ENCODE data around the gene NTM. TPM values are rescaled to one million over a fixed set of nuclear protein-coding genes. Genes with fewer than 3 reads are reported as not detected.

Gene NTM
- total and polyA plus RNA-seq, 2 experiments from 2014 or later: 2.2 to 4.9 TPM

DNA sequence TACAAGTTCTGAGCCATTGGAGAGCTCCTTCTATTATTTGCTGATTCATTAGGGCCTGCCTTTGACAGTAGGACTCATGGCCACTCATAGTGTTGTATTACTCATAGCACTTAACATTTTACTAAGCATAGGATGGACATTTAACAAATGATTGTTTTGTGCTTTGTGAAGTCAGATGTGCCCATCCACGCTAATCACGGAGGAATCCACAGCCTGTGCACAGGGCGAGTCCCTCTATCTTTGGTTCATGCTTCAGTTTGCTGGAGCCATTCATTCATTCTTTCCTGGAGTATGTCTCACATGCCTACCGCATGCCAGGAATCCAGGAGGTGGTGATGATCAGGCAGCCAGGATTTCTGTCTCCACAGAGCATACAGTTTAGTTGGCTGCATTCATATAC, 254.1 kb downstream of the NTM start:
- Histone ChIP-seq H3K27ac (no peak overlapping the region), H3K36me3 (replicated peaks; ENCODE audit: insufficient read depth, low read depth) (no peaks in the 10 kb centered on the region), H3K9me3 (ENCODE audit: low read depth) (no peaks in the 10 kb centered on the region), H2AFZ (no peak overlapping the region), H4K20me1 (ENCODE audit: insufficient read depth, poor library complexity, severe bottlenecking) (no peaks in the 10 kb centered on the region), H3K79me2 (no peaks in the 10 kb centered on the region), H3K4me3 (no peak overlapping the region), H3K4me1 (ENCODE audit: insufficient read depth) (no peaks in the 10 kb centered on the region), H3K9me2 (replicated peaks; ENCODE audit: insufficient read depth) (no peaks in the 10 kb centered on the region), H3K27me3 (no peaks in the 10 kb centered on the region), H3K4me2 (no peak overlapping the region)
- no peak for DNase-seq (ENCODE audit: low spot score)
- TF ChIP-seq EZH2phosphoT487 (IDR thresholded peaks at IDR 0.05; ENCODE audit: low read depth, severe bottlenecking, unreplicated experiment): no peak
- TF ChIP-seq EZH2 (IDR thresholded peaks at IDR 0.05; ENCODE audit: borderline replicate concordance): no peak
- TF ChIP-seq, protein P1, sequence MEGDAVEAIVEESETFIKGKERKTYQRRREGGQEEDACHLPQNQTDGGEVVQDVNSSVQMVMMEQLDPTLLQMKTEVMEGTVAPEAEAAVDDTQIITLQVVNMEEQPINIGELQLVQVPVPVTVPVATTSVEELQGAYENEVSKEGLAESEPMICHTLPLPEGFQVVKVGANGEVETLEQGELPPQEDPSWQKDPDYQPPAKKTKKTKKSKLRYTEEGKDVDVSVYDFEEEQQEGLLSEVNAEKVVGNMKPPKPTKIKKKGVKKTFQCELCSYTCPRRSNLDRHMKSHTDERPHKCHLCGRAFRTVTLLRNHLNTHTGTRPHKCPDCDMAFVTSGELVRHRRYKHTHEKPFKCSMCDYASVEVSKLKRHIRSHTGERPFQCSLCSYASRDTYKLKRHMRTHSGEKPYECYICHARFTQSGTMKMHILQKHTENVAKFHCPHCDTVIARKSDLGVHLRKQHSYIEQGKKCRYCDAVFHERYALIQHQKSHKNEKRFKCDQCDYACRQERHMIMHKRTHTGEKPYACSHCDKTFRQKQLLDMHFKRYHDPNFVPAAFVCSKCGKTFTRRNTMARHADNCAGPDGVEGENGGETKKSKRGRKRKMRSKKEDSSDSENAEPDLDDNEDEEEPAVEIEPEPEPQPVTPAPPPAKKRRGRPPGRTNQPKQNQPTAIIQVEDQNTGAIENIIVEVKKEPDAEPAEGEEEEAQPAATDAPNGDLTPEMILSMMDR (IDR thresholded peaks at IDR 0.05; ENCODE audit: poor library complexity): no peak
- WGBS (ENCODE audit: low lambda C conversion rate, missing lambda C conversion rate): 91% methylated on average over 4 of the region's 4 CpGs

DNA sequence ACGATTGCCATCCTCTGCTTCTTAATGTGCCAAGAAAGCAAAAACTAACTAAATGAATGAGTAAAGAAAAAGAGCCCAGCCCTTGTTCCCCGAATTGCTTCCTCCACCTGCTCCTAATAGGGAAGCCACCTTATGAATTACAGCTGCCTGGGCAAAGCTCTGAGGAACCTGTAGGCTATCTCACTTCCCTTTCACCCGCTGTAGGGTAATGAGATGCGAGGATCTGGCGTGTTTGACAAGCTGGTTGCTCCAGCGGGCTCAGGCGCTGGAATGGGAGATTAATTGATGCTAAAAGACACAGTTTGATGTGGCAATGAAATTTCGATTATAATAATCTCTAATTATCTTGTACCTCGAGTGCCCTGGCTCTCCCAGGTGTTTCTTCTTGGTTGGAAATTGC, 256.4 kb downstream of the NTM start:
- H3K4me3 ChIP-seq: no peak overlapping the region
- no peak overlapping the region for H3K4me2 ChIP-seq
- no peaks in the 10 kb centered on the region for H3K9me2 ChIP-seq (replicated peaks; ENCODE audit: insufficient read depth)
- no peaks in the 10 kb centered on the region for H4K20me1 ChIP-seq (ENCODE audit: insufficient read depth, poor library complexity, severe bottlenecking)
- H3K36me3 ChIP-seq (replicated peaks; ENCODE audit: insufficient read depth, low read depth): no peaks in the 10 kb centered on the region
- WGBS (ENCODE audit: low lambda C conversion rate, missing lambda C conversion rate): 84% methylated on average over 9 of the region's 9 CpGs
- TF ChIP-seq, protein P1 (IDR thresholded peaks at IDR 0.05; ENCODE audit: poor library complexity): no peak
- TF ChIP-seq EZH2 (IDR thresholded peaks at IDR 0.05; ENCODE audit: borderline replicate concordance): no peak
- no peak for TF ChIP-seq EZH2phosphoT487 (IDR thresholded peaks at IDR 0.05; ENCODE audit: low read depth, severe bottlenecking, unreplicated experiment)
- H3K27ac ChIP-seq: no peak overlapping the region
- no peaks in the 10 kb centered on the region for H3K79me2 ChIP-seq
- H3K27me3 ChIP-seq: no peaks in the 10 kb centered on the region
- H3K9me3 ChIP-seq (ENCODE audit: low read depth): no peaks in the 10 kb centered on the region
- DNase-seq (ENCODE audit: low spot score): no peak
- no peaks in the 10 kb centered on the region for H3K4me1 ChIP-seq (ENCODE audit: insufficient read depth)
- no peak overlapping the region for H2AFZ ChIP-seq

DNA sequence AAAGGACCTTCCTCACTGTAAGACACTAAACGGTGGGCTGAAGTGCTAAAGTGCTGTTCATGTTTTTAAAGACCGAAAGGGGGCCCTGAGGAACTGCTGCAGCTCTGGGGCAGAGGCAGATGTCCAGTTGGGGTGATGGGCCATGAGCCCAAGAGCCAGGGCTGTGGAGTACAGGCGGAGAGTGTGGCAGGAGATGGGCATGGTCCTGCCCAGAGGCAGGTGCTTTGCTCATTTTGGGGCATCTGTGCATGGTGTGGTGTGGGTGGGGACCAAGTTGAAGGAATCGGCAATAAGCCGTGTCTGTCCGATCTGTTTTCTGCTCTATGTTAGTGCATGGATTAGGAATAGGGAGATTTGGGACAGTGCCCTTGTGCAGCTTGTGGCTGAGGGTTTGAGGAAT, 258.3 kb downstream of the NTM start:
- Histone ChIP-seq H4K20me1 (ENCODE audit: insufficient read depth, poor library complexity, severe bottlenecking) (no peaks in the 10 kb centered on the region), H3K79me2 (no peaks in the 10 kb centered on the region), H2AFZ (no peak overlapping the region), H3K27me3 (no peaks in the 10 kb centered on the region), H3K9me2 (replicated peaks; ENCODE audit: insufficient read depth) (no peaks in the 10 kb centered on the region), H3K36me3 (replicated peaks; ENCODE audit: insufficient read depth, low read depth) (no peaks in the 10 kb centered on the region), H3K4me2 (no peak overlapping the region), H3K4me3 (no peak overlapping the region), H3K9me3 (ENCODE audit: low read depth) (no peaks in the 10 kb centered on the region), H3K27ac (no peak overlapping the region), H3K4me1 (ENCODE audit: insufficient read depth) (no peaks in the 10 kb centered on the region)
- WGBS (ENCODE audit: low lambda C conversion rate, missing lambda C conversion rate): 96% methylated on average over 6 of the region's 6 CpGs
- TF ChIP-seq EZH2phosphoT487 (IDR thresholded peaks at IDR 0.05; ENCODE audit: low read depth, severe bottlenecking, unreplicated experiment) (no peak), EZH2 (IDR thresholded peaks at IDR 0.05; ENCODE audit: borderline replicate concordance) (no peak)
- TF ChIP-seq, protein P1 (IDR thresholded peaks at IDR 0.05; ENCODE audit: poor library complexity): no peak
- DNase-seq (ENCODE audit: low spot score): no peak

Measured in hepatocyte (in vitro differentiated cells).